H1 (cell line): Measurements from ENCODE around the gene CPT2. TPM values are rescaled to one million over a fixed set of nuclear protein-coding genes. Genes with fewer than 3 reads are reported as not detected.
"Not testable (repeated sequence)": the region's sequence is repeated elsewhere in the genome, so short reads cannot be mapped to it uniquely, and the experiment has no call there.

Experiments
- CTCF ChIA-PET: fragments of 300-600 bp; sonication (Branson Sonifier 250); formaldehyde crosslinking; loops from one replicate; lab custom pipeline; 2021; ENCODE audit not compliant: partially characterized antibody; lab: Charles Lee
- POLR2A ChIA-PET: fragments of 300-600 bp; sonication (Branson Sonifier 250); formaldehyde crosslinking; loops from one replicate; lab custom pipeline; 2021; ENCODE audit warnings: inconsistent platforms; ENCODE audit not compliant: partially characterized antibody; lab: Charles Lee
- DNase-seq, 2 experiments: peaks; one replicate each; pipeline versions ENCODE4 v3.0.0 to v3.0.0-alpha.2; 2010 to 2022; ENCODE audit warnings: low spot score in 2 of 2, low read depth in 1 of 2, mixed read lengths in 1 of 2
- FAIRE-seq: peaks from 2 replicates; lab custom pipeline; 2011; peaks lifted over from hg19 to GRCh38; lab: Jason Lieb, UNC
- H2AFZ ChIP-seq: 2 replicates; pipeline ENCODE4 v1.8.1; 2012; ENCODE audit warnings: low read length, inconsistent platforms
- H2AK5ac ChIP-seq: 2 replicates; pipeline ENCODE4 v1.6.1; 2013; ENCODE audit warnings: low read depth, low read length
- H2BK120ac ChIP-seq: replicated peaks from 2 replicates; pipeline ENCODE3; 2013; ENCODE audit warnings: low read depth, low read length, inconsistent platforms
- H2BK12ac ChIP-seq: 2 replicates; pipeline ENCODE4 v1.6.1; 2013; ENCODE audit warnings: low read depth, low read length
- H2BK15ac ChIP-seq: 2 replicates; pipeline ENCODE4 v1.6.1; 2013; ENCODE audit warnings: low read length
- H2BK20ac ChIP-seq: 2 replicates; pipeline ENCODE4 v1.6.1; 2013; ENCODE audit warnings: low read length
- H2BK5ac ChIP-seq: 2 replicates; pipeline ENCODE4 v1.6.1; 2013; ENCODE audit warnings: low read depth, low read length
- H3K14ac ChIP-seq: 2 replicates; pipeline ENCODE4 v1.6.1; 2013; ENCODE audit warnings: inconsistent platforms; ENCODE audit not compliant: insufficient read length
- H3K18ac ChIP-seq: 2 replicates; pipeline ENCODE4 v1.6.1; 2013; ENCODE audit warnings: low read length; ENCODE audit errors: extremely low read depth
- H3K23ac ChIP-seq: 2 replicates; pipeline ENCODE4 v1.6.1; 2013; ENCODE audit warnings: inconsistent platforms; ENCODE audit not compliant: insufficient read length
- H3K23me2 ChIP-seq: 2 replicates; pipeline ENCODE4 v1.6.1; 2013; ENCODE audit warnings: low read depth, low read length
- H3K27ac ChIP-seq: 2 replicates; pipeline ENCODE4 v1.6.1; 2011; ENCODE audit warnings: low read depth, low read length, inconsistent platforms
- H3K27me3 ChIP-seq, 4 experiments: replicated peaks in 1 of 4; 1 replicate in 1 of 4; 2 replicates in 3 of 4; pipeline versions ENCODE4 v1.6.1 to v1.8.1; 2011 to 2013; ENCODE audit warnings: low read length in 3 of 4, mild to moderate bottlenecking in 3 of 4, inconsistent platforms in 2 of 4, mixed read lengths in 2 of 4, moderate library complexity in 1 of 4; ENCODE audit not compliant: control insufficient read depth in 3 of 4, insufficient read depth in 3 of 4; ENCODE audit errors: extremely low read depth in 1 of 4
- H3K36me3 ChIP-seq, 4 experiments: 2 replicates each; pipeline versions ENCODE4 v1.6.1 to v1.8.1; 2011 to 2013; ENCODE audit warnings: mild to moderate bottlenecking in 4 of 4, low read length in 3 of 4, moderate library complexity in 2 of 4, control low read depth in 1 of 4, inconsistent platforms in 1 of 4; ENCODE audit not compliant: insufficient read depth in 4 of 4, control insufficient read depth in 2 of 4
- H3K4ac ChIP-seq: replicated peaks from 2 replicates; pipeline ENCODE3; 2013; ENCODE audit warnings: low read length, low read depth, mixed read lengths, inconsistent platforms; ENCODE audit not compliant: insufficient read length
- H3K4me1 ChIP-seq, 4 experiments: replicated peaks in 1 of 4; 1 replicate in 1 of 4; 2 replicates in 3 of 4; pipeline versions ENCODE4 v1.6.1 to v1.8.1; 2011 to 2013; ENCODE audit warnings: low read length in 3 of 4, inconsistent platforms in 2 of 4, mixed read lengths in 1 of 4; ENCODE audit not compliant: insufficient read depth in 4 of 4, control insufficient read depth in 3 of 4
- H3K4me2 ChIP-seq, 2 experiments: 2 replicates each; pipeline versions ENCODE4 v1.6.1 to v1.8.1; 2011 to 2013; ENCODE audit warnings: low read depth in 2 of 2, low read length in 2 of 2, control low read depth in 1 of 2, inconsistent platforms in 1 of 2, mild to moderate bottlenecking in 1 of 2; ENCODE audit not compliant: insufficient read depth in 1 of 2
- H3K4me3 ChIP-seq, 4 experiments: fragments of 200-600, 300-600 bp in 1 of 4; sonication (generic), shearing (Covaris generic), sonication (Bioruptor Twin) in 1 of 4; 2 replicates each; pipeline versions ENCODE4 v1.5.1 to v1.8.1; 2011 to 2016; ENCODE audit warnings: low read length in 4 of 4, low read depth in 3 of 4, control low read depth in 2 of 4, inconsistent platforms in 2 of 4, mild to moderate bottlenecking in 2 of 4, mixed read lengths in 1 of 4, moderate library complexity in 1 of 4; ENCODE audit not compliant: insufficient read depth in 2 of 4; ENCODE audit errors: extremely low read depth in 1 of 4
- H3K56ac ChIP-seq: replicated peaks from 2 replicates; pipeline ENCODE3; 2013; ENCODE audit warnings: low read depth, mild to moderate bottlenecking, mixed read lengths, low read length, inconsistent platforms; ENCODE audit not compliant: insufficient read length
- H3K79me1 ChIP-seq: 2 replicates; pipeline ENCODE4 v1.6.1; 2013; ENCODE audit warnings: low read depth, low read length, control low read depth
- H3K79me2 ChIP-seq, 2 experiments: 2 replicates each; pipeline versions ENCODE4 v1.6.1 to v1.8.1; 2012 to 2013; ENCODE audit warnings: low read length in 2 of 2, mild to moderate bottlenecking in 2 of 2, inconsistent platforms in 1 of 2; ENCODE audit not compliant: insufficient read depth in 2 of 2, control insufficient read depth in 1 of 2
- H3K9ac ChIP-seq, 4 experiments: replicated peaks in 1 of 4; 1 replicate in 1 of 4; 2 replicates in 3 of 4; pipeline versions ENCODE4 v1.6.1 to v1.8.1; 2011 to 2013; ENCODE audit warnings: low read depth in 3 of 4, low read length in 3 of 4, control low read depth in 2 of 4, mild to moderate bottlenecking in 2 of 4, moderate library complexity in 2 of 4, inconsistent platforms in 1 of 4; ENCODE audit errors: extremely low read depth in 1 of 4
- H3K9me3 ChIP-seq, 2 experiments: 2 replicates each; pipeline versions ENCODE4 v1.6.1 to v1.8.1; 2012 to 2013; ENCODE audit warnings: mild to moderate bottlenecking in 2 of 2, moderate library complexity in 2 of 2, control low read depth in 1 of 2, inconsistent platforms in 1 of 2, low read depth in 1 of 2, low read length in 1 of 2, mixed read lengths in 1 of 2; ENCODE audit not compliant: insufficient read depth in 2 of 2
- H4K20me1 ChIP-seq, 2 experiments: replicated peaks in 1 of 2; 2 replicates each; pipeline versions ENCODE3 to v1.8.1; 2011 to 2013; ENCODE audit warnings: inconsistent platforms in 2 of 2, low read length in 2 of 2, mild to moderate bottlenecking in 1 of 2; ENCODE audit not compliant: insufficient read depth in 2 of 2, control insufficient read depth in 1 of 2
- H4K5ac ChIP-seq: 2 replicates; pipeline ENCODE4 v1.6.1; 2013; ENCODE audit warnings: low read length, low read depth, mixed read lengths, inconsistent platforms; ENCODE audit not compliant: insufficient read length
- H4K8ac ChIP-seq: 2 replicates; pipeline ENCODE4 v1.8.0; 2013; ENCODE audit warnings: mild to moderate bottlenecking, moderate library complexity, low read length, inconsistent platforms; ENCODE audit not compliant: insufficient read depth; ENCODE audit errors: extremely low read depth
- H4K91ac ChIP-seq: replicated peaks from 2 replicates; pipeline ENCODE3; 2013; ENCODE audit warnings: low read length, mixed read lengths, inconsistent platforms; ENCODE audit not compliant: insufficient read length
- CTCF ChIP-seq, 3 experiments: IDR thresholded peaks; 1 replicate in 2 of 3; 2 replicates in 1 of 3; pipeline versions ENCODE4 v1.5.1 to v1.6.1; 2011; ENCODE audit warnings: low read length in 3 of 3, mild to moderate bottlenecking in 3 of 3, inconsistent platforms in 2 of 3, low read depth in 1 of 3, moderate library complexity in 1 of 3; ENCODE audit not compliant: insufficient read depth in 1 of 3; ENCODE audit errors: control extremely low read depth in 1 of 3
- KDM4A ChIP-seq: IDR thresholded peaks from one replicate; pipeline ENCODE4 v1.7.1; 2012; ENCODE audit warnings: low read depth, mild to moderate bottlenecking, moderate library complexity, low read length, inconsistent platforms; ENCODE audit not compliant: severe bottlenecking
- MAFK ChIP-seq: IDR thresholded peaks from 2 replicates; pipeline ENCODE4 v1.6.1; 2012; ENCODE audit warnings: low read depth, mild to moderate bottlenecking, improper control_type of control experiment, low read length
- POLR2A ChIP-seq, 2 experiments: IDR thresholded peaks; 1 replicate in 1 of 2; 2 replicates in 1 of 2; pipeline ENCODE4 v1.6.1; 2011; ENCODE audit warnings: low read depth in 2 of 2, low read length in 2 of 2, mild to moderate bottlenecking in 2 of 2; ENCODE audit errors: control extremely low read depth in 1 of 2
- SAP30 ChIP-seq: fragments of 300-600 bp; sonication (generic); IDR thresholded peaks from 2 replicates; pipeline ENCODE4 v1.7.1; 2012; ENCODE audit warnings: low read length, moderate library complexity, mild to moderate bottlenecking, inconsistent platforms; ENCODE audit not compliant: insufficient read depth, insufficient replicate concordance
- SUZ12 ChIP-seq: fragments of 200-600 bp; sonication (generic); IDR thresholded peaks from 2 replicates; pipeline ENCODE4 v1.6.1; 2012; ENCODE audit warnings: mild to moderate bottlenecking, inconsistent platforms, low read length, moderate library complexity, mixed read lengths
- WGBS, 2 experiments: shearing (Covaris generic) in 1 of 2; methylation state at CpG; one replicate each; pipeline versions ENCODE4 v1.1.6 to v1.1.7; 2013 to 2015; ENCODE audit warnings: low lambda C conversion rate in 2 of 2, mixed read lengths in 2 of 2, inconsistent platforms in 1 of 2, low coverage in 1 of 2, missing lambda C conversion rate in 1 of 2; ENCODE audit not compliant: insufficient replicate concordance in 2 of 2, insufficient coverage in 1 of 2, insufficient read length in 1 of 2; ENCODE audit errors: extremely low coverage in 1 of 2, missing lambda C conversion rate in 1 of 2; 5-methylcytosine and 5-hydroxymethylcytosine counted together
- polyA plus RNA-seq, 7 experiments: library from polyadenylated mRNA; depleted of rRNA in 3 of 7; stranded (reverse) in 5 of 7; unstranded in 2 of 7; fragments of >200 nt in 5 of 7; fragments of 200-250 nt in 2 of 7; gene quantifications; 1 replicate in 5 of 7; 2 replicates in 1 of 7; 4 replicates in 1 of 7; pipeline versions ENCODE4 v1.2.1 to v1.2.3, GENCODE V29; 2011 to 2013; ENCODE audit warnings: missing spikeins in 2 of 7, mixed read lengths in 2 of 7
- total RNA-seq: library from RNA; stranded (reverse); fragmentation: NEBNext Ultra II Directional; extraction: Animal tissue kit (Norgen Biotek cat#: 25700); gene quantifications from 2 replicates; pipeline ENCODE4 v1.2.1, GENCODE V29; 2021

Gene CPT2
- total and polyA plus RNA-seq, 2 of the 8 experiments (the other 6 are each of a cell fraction or from before 2014, with no cell fraction given) = 23.9 to 25.5 TPM

GRCh38 chr1:53203466-53203865, 6.8 kb downstream of the CPT2 start (continued):
- TF ChIP-seq KDM4A (no peak), MAFK (no peak), SAP30 (no peak), CTCF (IDR thresholded peaks at IDR 0.05; ENCODE audit: control extremely low read depth in 1 of 3, insufficient read depth in 1 of 3, low read depth in 1 of 3, low read length in 3 of 3) (no peak), POLR2A (IDR thresholded peaks at IDR 0.05; ENCODE audit: control extremely low read depth in 1 of 2, low read depth in 2 of 2, low read length in 2 of 2) (no peak), SUZ12 (no peak)

- H2BK15ac ChIP-seq, H3K18ac ChIP-seq, H3K27ac ChIP-seq, H3K4me1 ChIP-seq, H3K79me1 ChIP-seq, H3K27me3 ChIP-seq, H3K9ac ChIP-seq, CTCF ChIA-PET, H3K23me2 ChIP-seq, H2BK5ac ChIP-seq, H2AFZ ChIP-seq, H3K56ac ChIP-seq, H3K79me2 ChIP-seq, H3K14ac ChIP-seq, H2BK120ac ChIP-seq, H4K8ac ChIP-seq, H3K23ac ChIP-seq, H4K20me1 ChIP-seq, FAIRE-seq, DNase-seq, H2BK12ac ChIP-seq, H4K91ac ChIP-seq, POLR2A ChIA-PET, H4K5ac ChIP-seq, H2AK5ac ChIP-seq, H3K4ac ChIP-seq, H3K4me3 ChIP-seq, H2BK20ac ChIP-seq, H3K4me2 ChIP-seq: not testable (repeated sequence)
- Histone ChIP-seq H3K36me3 (peaks cover 5 to 86% (median 42%) of the 10 kb centered on the region in 4 experiments; a peak in 6 of 8 replicates), H3K9me3 (peaks cover 19 to 26% of the 10 kb centered on the region in 2 experiments)
- 92% methylated on average over 1 of the region's 1 CpG; no CpG with 5 or more reads in 1 of the 2 experiments for WGBS, 2 experiments
These were observed 8.9 kb downstream of the CPT2 start for GRCh38 chr1:53205496-53205895.
